ENCODE data around the gene APOA5. TPM values are rescaled to one million over a fixed set of nuclear protein-coding genes. Genes with fewer than 3 reads are reported as not detected.
A peak's percentile ranks its signal among the peaks of the same experiment; 100 is the strongest.

Gene APOA5
- total and polyA plus RNA-seq, 2 of the 13 experiments (the other 11 are each of a cell fraction or from before 2014, with no cell fraction given) = 44.0 to 49.1 TPM

- TF ChIP-seq HNF1B (CRISPR knock-in tag; IDR thresholded peaks at IDR 0.05) (no peak), ZNF232 (CRISPR knock-in tag; IDR thresholded peaks at IDR 0.05; ENCODE audit: borderline replicate concordance) (no peak), KMT2B (CRISPR knock-in tag; IDR thresholded peaks at IDR 0.05) (no peak), CHD4 (IDR thresholded peaks at IDR 0.05; ENCODE audit: borderline replicate concordance, low read length) (0 out of 2 replicates have a peak, but pooled peaks have one; percentile 59), ZNF614 (CRISPR knock-in tag; IDR thresholded peaks at IDR 0.05; ENCODE audit: borderline replicate concordance) (no peak), ZNF235 (CRISPR knock-in tag; IDR thresholded peaks at IDR 0.05; ENCODE audit: borderline replicate concordance) (no peak), BHLHE40 (IDR thresholded peaks at IDR 0.05; ENCODE audit: low read length) (peak; percentile 31; the same call in 1 of the 2 replicates), NR2F6 (IDR thresholded peaks at IDR 0.05) (peak; percentile 99), NR2F6 (CRISPR knock-in tag; IDR thresholded peaks at IDR 0.05) (peak; percentile 98), ZFP41 (CRISPR knock-in tag; IDR thresholded peaks at IDR 0.05; ENCODE audit: borderline replicate concordance) (no peak), PAXIP1 (CRISPR knock-in tag; conservative IDR thresholded peaks at IDR 0.05) (peak; percentile 83), ZNF513 (CRISPR knock-in tag; conservative IDR thresholded peaks at IDR 0.05) (no peak), ZNF558 (CRISPR knock-in tag; IDR thresholded peaks at IDR 0.05; ENCODE audit: borderline replicate concordance) (no peak), ATRX (CRISPR knock-in tag; IDR thresholded peaks at IDR 0.05; ENCODE audit: borderline replicate concordance) (no peak), KDM1A (CRISPR knock-in tag; IDR thresholded peaks at IDR 0.05) (no peak), ARNTL (CRISPR knock-in tag; IDR thresholded peaks at IDR 0.05) (peak; percentile 86), NR3C1 (CRISPR knock-in tag; IDR thresholded peaks at IDR 0.05) (no peak), ZBTB49 (CRISPR knock-in tag; IDR thresholded peaks at IDR 0.05; ENCODE audit: borderline replicate concordance) (no peak)
These were observed 627 bp upstream of the APOA5 start (continued) for GRCh38 chr11:116792144-116792868.

Measured in HepG2 (cell line).